Tibial nerve (tissue), 3 donors: ENCODE data around the gene WDR91.

Experiments
- CTCF ChIP-seq, 5 experiments: fragments of 200-600 bp in 3 of 5; fragments of 450-650 bp in 2 of 5; sonication (generic) in 3 of 5; IDR thresholded peaks; one replicate each; pipeline ENCODE4 v1.5.1; 2016 to 2019; ENCODE audit warnings: antibody characterized with exemption in 5 of 5, mild to moderate bottlenecking in 3 of 5, moderate library complexity in 2 of 5
- POLR2A ChIP-seq, 2 donors: fragments of 450-650 bp; IDR thresholded peaks; one replicate each; pipeline ENCODE4 v1.6.1; 2017; ENCODE audit warnings: antibody characterized with exemption in 2 of 2, mild to moderate bottlenecking in 2 of 2, moderate library complexity in 2 of 2

GRCh38 chr7:135242096-135242684, 30.9 kb upstream of the WDR91 start:
- TF ChIP-seq CTCF (IDR thresholded peaks at IDR 0.05) (no peak), POLR2A (IDR thresholded peaks at IDR 0.05) (no peak)
